GM23338 (cell line): Measurements from ENCODE around the gene TMEM135. TPM values are rescaled to one million over a fixed set of nuclear protein-coding genes. Genes with fewer than 3 reads are reported as not detected.

ENCODE experiments used
- ATAC-seq: fragments of 200-7000 bp; cut with Tn5 transposase; 3 replicates; pipeline ENCODE4 v1.9.1; 2020
- DNase-seq: peaks from one replicate; pipeline ENCODE4 v3.0.0-alpha.2; 2015; ENCODE audit warnings: low spot score
- H2AFZ ChIP-seq: fragments of 200-600 bp; sonication (generic); 2 replicates; pipeline ENCODE4 v1.8.0; 2016; ENCODE audit warnings: antibody characterized with exemption, mild to moderate bottlenecking, moderate library complexity
- H3F3A ChIP-seq: fragments of 200-600 bp; sonication (generic); replicated peaks from 2 replicates; pipeline ENCODE4 v1.8.0; 2017; ENCODE audit warnings: antibody characterized with exemption, mixed run types, low read depth
- H3K27ac ChIP-seq: fragments of 200-600 bp; sonication (generic); 2 replicates; pipeline ENCODE4 v1.6.1; 2016; ENCODE audit warnings: low read depth
- H3K27me3 ChIP-seq: fragments of 200-600 bp; sonication (generic); 2 replicates; pipeline ENCODE4 v1.8.0; 2016; ENCODE audit warnings: mild to moderate bottlenecking, mixed run types, moderate library complexity; ENCODE audit not compliant: insufficient read depth
- H3K36me3 ChIP-seq: fragments of 200-600 bp; sonication (generic); 2 replicates; pipeline ENCODE4 v1.8.0; 2016; ENCODE audit warnings: mild to moderate bottlenecking; ENCODE audit not compliant: insufficient read depth
- H3K4me1 ChIP-seq: fragments of 200-600 bp; sonication (generic); 2 replicates; pipeline ENCODE4 v1.8.0; 2016; ENCODE audit warnings: mild to moderate bottlenecking, moderate library complexity; ENCODE audit not compliant: insufficient read depth
- H3K4me2 ChIP-seq: fragments of 200-600 bp; sonication (generic); 2 replicates; pipeline ENCODE4 v1.7.1; 2017; ENCODE audit warnings: mixed run types
- H3K4me3 ChIP-seq: fragments of 200-600 bp; sonication (generic); 2 replicates; pipeline ENCODE4 v1.6.1; 2016; ENCODE audit warnings: mixed run types
- H3K79me2 ChIP-seq: fragments of 200-600 bp; sonication (generic); replicated peaks from 2 replicates; pipeline ENCODE4 v1.8.0; 2017; ENCODE audit warnings: mild to moderate bottlenecking; ENCODE audit not compliant: insufficient read depth
- H3K9me2 ChIP-seq: fragments of 200-600 bp; sonication (generic); 2 replicates; pipeline ENCODE4 v1.8.0; 2017; ENCODE audit not compliant: insufficient read depth
- H4K20me1 ChIP-seq: fragments of 200-600 bp; sonication (generic); replicated peaks from 2 replicates; pipeline ENCODE4 v1.8.0; 2017; ENCODE audit warnings: mild to moderate bottlenecking; ENCODE audit not compliant: insufficient read depth
- H3K27ac Mint-ChIP-seq: 2 replicates; pipeline ENCODE4 v1.8.0; 2020; ENCODE audit warnings: inconsistent platforms, mild to moderate bottlenecking, moderate library complexity, mixed read lengths
- H3K27me3 Mint-ChIP-seq: 3 replicates; pipeline ENCODE4 v1.8.0; 2022; ENCODE audit warnings: low read depth, mild to moderate bottlenecking, moderate library complexity, mixed read lengths, inconsistent platforms; ENCODE audit not compliant: insufficient read depth, poor library complexity
- H3K36me3 Mint-ChIP-seq: 3 replicates; pipeline ENCODE4 v1.8.0; 2021; ENCODE audit warnings: low read depth, mild to moderate bottlenecking, inconsistent platforms, moderate library complexity, mixed read lengths
- H3K4me1 Mint-ChIP-seq: 3 replicates; pipeline ENCODE4 v1.8.0; 2020; ENCODE audit warnings: mild to moderate bottlenecking, inconsistent platforms, mixed read lengths
- H3K4me3 Mint-ChIP-seq: 3 replicates; pipeline ENCODE4 v1.8.0; 2021; ENCODE audit warnings: moderate library complexity, mild to moderate bottlenecking, inconsistent platforms, mixed read lengths
- H3K9me3 Mint-ChIP-seq: 3 replicates; pipeline ENCODE4 v1.8.0; 2020; ENCODE audit warnings: moderate library complexity, mild to moderate bottlenecking, inconsistent platforms, mixed read lengths
- CREB1 ChIP-seq: fragments of 250-450 bp; sonication (Bioruptor Pico); IDR thresholded peaks from 2 replicates; pipeline ENCODE4 v1.5.0; 2020; ENCODE audit warnings: low read depth, mild to moderate bottlenecking, moderate library complexity
- NANOG ChIP-seq: IDR thresholded peaks from 2 replicates; pipeline ENCODE4 v1.6.1; 2016; ENCODE audit warnings: antibody characterized with exemption, borderline replicate concordance
- polyA plus RNA-seq: library from polyadenylated mRNA; unstranded; fragments of >200 nt; fragmentation: Nextera tagmentation; extraction: Ambion mirVana; gene quantifications from 2 replicates; pipeline ENCODE4 v1.2.1, GENCODE V29; 2016
- total RNA-seq: library from RNA; depleted of rRNA; stranded (reverse); fragments of >200 nt; shearing (Covaris generic); gene quantifications from 2 replicates; pipeline ENCODE4 v1.2.3, GENCODE V29; 2014
- TF ChIP-seq, protein P1 (sequence below): fragments of 250-450 bp; sonication (Bioruptor Pico); IDR thresholded peaks from 2 replicates; pipeline ENCODE4 v1.5.0; 2020; ENCODE audit warnings: mild to moderate bottlenecking, moderate library complexity

TMEM135 gene
- total and polyA plus RNA-seq, 2 experiments from 2014 or later, result 23.4 to 49.9 TPM

DNA sequence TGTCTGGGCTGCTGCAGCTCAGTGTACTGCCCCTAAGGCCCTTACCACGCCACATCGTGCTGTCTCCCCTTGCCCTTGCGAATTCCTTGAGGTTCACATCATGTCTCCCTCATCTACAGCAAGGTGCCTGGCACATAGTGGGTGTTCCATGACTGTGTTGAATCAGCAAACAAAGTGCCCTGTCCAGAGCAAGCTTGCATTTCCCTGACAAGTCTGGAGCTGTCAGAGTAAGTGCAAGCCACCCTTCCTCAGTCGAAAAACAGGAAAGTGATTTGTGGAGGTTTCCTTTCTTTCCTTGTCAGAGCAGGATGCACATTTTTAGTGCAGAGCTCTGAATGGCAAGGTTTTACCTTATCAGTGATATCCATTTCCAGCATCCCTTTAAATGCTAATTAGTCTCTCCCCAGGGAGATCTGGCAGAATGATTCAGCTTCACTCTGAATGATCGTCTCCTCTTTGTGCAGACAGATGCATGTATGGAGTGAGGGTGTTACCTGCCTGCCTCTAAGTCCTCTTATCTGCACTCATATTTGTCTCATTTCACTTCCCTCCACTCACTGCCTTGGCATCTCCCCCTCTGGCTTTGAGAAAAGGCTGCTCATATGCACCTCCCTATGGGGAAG, 331.2 kb downstream of the TMEM135 start:
- no peaks in the 10 kb centered on the region for H4K20me1 ChIP-seq
- H3F3A ChIP-seq, result no peaks in the 10 kb centered on the region
- H3K4me3 ChIP-seq, result 0 out of 2 replicates have a peak overlapping the region, but pooled peaks have one; percentile 12
- H3K27me3 Mint-ChIP-seq, result peaks cover 4% of the 10 kb centered on the region
- peak overlapping the region; percentile 61 for H3K4me2 ChIP-seq
- peaks cover 28% of the 10 kb centered on the region for H3K4me1 ChIP-seq
- peaks cover 32% of the 10 kb centered on the region for H3K4me1 Mint-ChIP-seq
- peak overlapping the region; percentile 83; the same call in 1 of the 2 replicates for H2AFZ ChIP-seq
- no peaks in the 10 kb centered on the region for H3K79me2 ChIP-seq
- TF ChIP-seq, protein P1, sequence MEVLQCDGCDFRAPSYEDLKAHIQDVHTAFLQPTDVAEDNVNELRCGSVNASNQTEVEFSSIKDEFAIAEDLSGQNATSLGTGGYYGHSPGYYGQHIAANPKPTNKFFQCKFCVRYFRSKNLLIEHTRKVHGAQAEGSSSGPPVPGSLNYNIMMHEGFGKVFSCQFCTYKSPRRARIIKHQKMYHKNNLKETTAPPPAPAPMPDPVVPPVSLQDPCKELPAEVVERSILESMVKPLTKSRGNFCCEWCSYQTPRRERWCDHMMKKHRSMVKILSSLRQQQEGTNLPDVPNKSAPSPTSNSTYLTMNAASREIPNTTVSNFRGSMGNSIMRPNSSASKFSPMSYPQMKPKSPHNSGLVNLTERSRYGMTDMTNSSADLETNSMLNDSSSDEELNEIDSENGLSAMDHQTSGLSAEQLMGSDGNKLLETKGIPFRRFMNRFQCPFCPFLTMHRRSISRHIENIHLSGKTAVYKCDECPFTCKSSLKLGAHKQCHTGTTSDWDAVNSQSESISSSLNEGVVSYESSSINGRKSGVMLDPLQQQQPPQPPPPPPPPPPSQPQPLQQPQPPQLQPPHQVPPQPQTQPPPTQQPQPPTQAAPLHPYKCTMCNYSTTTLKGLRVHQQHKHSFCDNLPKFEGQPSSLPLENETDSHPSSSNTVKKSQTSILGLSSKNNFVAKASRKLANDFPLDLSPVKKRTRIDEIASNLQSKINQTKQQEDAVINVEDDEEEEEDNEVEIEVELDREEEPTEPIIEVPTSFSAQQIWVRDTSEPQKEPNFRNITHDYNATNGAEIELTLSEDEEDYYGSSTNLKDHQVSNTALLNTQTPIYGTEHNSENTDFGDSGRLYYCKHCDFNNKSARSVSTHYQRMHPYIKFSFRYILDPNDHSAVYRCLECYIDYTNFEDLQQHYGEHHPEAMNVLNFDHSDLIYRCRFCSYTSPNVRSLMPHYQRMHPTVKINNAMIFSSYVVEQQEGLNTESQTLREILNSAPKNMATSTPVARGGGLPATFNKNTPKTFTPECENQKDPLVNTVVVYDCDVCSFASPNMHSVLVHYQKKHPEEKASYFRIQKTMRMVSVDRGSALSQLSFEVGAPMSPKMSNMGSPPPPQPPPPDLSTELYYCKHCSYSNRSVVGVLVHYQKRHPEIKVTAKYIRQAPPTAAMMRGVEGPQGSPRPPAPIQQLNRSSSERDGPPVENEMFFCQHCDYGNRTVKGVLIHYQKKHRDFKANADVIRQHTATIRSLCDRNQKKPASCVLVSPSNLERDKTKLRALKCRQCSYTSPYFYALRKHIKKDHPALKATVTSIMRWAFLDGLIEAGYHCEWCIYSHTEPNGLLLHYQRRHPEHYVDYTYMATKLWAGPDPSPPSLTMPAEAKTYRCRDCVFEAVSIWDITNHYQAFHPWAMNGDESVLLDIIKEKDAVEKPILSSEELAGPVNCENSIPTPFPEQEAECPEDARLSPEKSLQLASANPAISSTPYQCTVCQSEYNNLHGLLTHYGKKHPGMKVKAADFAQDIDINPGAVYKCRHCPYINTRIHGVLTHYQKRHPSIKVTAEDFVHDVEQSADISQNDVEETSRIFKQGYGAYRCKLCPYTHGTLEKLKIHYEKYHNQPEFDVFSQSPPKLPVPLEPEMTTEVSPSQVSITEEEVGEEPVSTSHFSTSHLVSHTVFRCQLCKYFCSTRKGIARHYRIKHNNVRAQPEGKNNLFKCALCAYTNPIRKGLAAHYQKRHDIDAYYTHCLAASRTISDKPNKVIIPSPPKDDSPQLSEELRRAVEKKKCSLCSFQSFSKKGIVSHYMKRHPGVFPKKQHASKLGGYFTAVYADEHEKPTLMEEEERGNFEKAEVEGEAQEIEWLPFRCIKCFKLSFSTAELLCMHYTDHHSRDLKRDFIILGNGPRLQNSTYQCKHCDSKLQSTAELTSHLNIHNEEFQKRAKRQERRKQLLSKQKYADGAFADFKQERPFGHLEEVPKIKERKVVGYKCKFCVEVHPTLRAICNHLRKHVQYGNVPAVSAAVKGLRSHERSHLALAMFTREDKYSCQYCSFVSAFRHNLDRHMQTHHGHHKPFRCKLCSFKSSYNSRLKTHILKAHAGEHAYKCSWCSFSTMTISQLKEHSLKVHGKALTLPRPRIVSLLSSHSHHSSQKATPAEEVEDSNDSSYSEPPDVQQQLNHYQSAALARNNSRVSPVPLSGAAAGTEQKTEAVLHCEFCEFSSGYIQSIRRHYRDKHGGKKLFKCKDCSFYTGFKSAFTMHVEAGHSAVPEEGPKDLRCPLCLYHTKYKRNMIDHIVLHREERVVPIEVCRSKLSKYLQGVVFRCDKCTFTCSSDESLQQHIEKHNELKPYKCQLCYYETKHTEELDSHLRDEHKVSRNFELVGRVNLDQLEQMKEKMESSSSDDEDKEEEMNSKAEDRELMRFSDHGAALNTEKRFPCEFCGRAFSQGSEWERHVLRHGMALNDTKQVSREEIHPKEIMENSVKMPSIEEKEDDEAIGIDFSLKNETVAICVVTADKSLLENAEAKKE (CRISPR knock-in tag), result no peak
- peak; percentile 15; the same call in 1 of the 2 replicates for TF ChIP-seq NANOG
- no peak overlapping the region for H3K27ac ChIP-seq
- ATAC-seq (peak; percentile 79), DNase-seq (peak; percentile 19)
- H3K27ac Mint-ChIP-seq, result peak overlapping the region; percentile 87
- H3K4me3 Mint-ChIP-seq, result peak overlapping the region; percentile 0; the same call in 1 of the 3 replicates
- peaks cover 10% of the 10 kb centered on the region for H3K9me2 ChIP-seq
- H3K9me3 Mint-ChIP-seq, result no peaks in the 10 kb centered on the region
- H3K27me3 ChIP-seq, result no peaks in the 10 kb centered on the region
- H3K36me3 ChIP-seq, result no peaks in the 10 kb centered on the region
- no peaks in the 10 kb centered on the region for H3K36me3 Mint-ChIP-seq

DNA sequence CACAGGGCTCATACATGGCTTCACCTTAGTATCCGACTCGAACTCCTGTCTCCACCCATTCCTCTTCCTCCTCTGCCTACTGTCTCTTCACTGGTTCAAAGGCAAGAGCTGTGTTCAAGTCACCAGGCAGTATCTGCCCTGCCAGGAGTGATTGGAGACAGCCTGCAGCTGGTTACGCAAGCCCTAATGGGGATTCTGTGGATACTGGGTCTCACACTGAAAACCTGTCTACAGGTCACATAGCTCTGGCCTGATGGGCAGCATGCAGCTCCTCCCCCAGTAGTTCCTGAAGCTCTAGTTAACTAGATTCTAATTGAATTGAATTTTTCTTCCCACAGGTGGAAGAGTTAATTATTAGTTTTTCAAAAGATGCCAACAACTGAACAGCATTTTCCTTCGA, 332.2 kb downstream of the TMEM135 start:
- peaks cover 28% of the 10 kb centered on the region for H3K4me1 ChIP-seq
- no peaks in the 10 kb centered on the region for H3K9me3 Mint-ChIP-seq
- DNase-seq, result no peak
- peaks cover 32% of the 10 kb centered on the region for H3K4me1 Mint-ChIP-seq
- no peak overlapping the region for H3K4me3 ChIP-seq
- H3K9me2 ChIP-seq, result peaks cover 4% of the 10 kb centered on the region
- no peak overlapping the region for H2AFZ ChIP-seq
- no peak overlapping the region for H3K27ac ChIP-seq
- no peak overlapping the region for H3K4me3 Mint-ChIP-seq
- no peaks in the 10 kb centered on the region for H3K79me2 ChIP-seq
- no peak overlapping the region for H3K4me2 ChIP-seq
- H4K20me1 ChIP-seq, result no peaks in the 10 kb centered on the region
- H3K27me3 ChIP-seq, result no peaks in the 10 kb centered on the region
- ATAC-seq, result peak; percentile 44; the same call in 2 of the 3 replicates
- no peaks in the 10 kb centered on the region for H3F3A ChIP-seq
- H3K27me3 Mint-ChIP-seq, result peaks cover 4% of the 10 kb centered on the region
- no peaks in the 10 kb centered on the region for H3K36me3 Mint-ChIP-seq
- H3K27ac Mint-ChIP-seq, result peak overlapping the region; percentile 15; the same call in 1 of the 2 replicates
- H3K36me3 ChIP-seq, result no peaks in the 10 kb centered on the region
- no peak for TF ChIP-seq CREB1 (CRISPR knock-in tag)
- TF ChIP-seq, protein P1 (CRISPR knock-in tag), result no peak
